Measurements from ENCODE around the gene FBRS.

The FBRS gene

DNA sequence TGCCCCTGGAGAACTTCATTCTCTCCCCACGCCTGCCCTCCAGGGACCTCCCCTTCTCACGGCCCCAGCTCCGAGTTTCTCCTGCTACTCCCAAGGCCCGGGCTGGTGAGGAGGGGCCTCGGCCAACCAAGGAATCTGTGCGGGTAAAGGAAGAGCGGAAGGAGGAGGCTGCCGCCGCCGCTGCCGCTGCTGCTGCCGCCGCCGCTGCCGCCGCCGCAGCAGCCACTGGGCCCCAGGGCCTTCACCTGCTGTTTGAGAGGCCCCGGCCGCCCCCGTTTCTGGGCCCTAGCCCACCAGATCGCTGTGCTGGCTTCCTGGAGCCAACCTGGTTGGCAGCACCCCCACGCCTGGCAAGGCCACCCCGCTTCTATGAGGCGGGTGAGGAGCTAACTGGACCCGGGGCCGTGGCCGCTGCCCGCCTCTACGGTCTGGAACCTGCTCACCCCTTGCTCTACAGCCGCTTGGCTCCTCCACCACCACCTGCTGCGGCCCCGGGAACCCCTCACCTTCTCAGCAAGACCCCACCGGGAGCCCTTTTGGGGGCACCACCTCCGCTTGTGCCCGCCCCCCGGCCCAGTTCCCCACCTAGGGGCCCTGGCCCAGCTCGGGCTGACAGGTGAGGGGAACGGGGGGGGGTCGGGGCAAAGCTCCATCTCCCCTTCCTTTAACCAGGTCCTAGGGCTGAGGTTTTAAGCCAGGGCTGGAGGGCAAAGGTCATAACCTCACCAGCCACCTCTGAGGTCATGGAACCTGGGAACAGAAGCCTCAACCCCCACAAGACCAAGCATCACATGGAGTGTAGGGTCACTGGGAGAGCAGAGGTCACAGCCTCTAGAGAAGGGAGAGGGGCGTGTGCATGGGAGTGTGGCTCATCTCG lies 11.0 kb downstream of the FBRS start:
- DNase-seq (ENCODE audit: extremely low read depth, low read depth) = no peak
- no peak overlapping the region for H3K4me3 ChIP-seq (replicated peaks; ENCODE audit: low read depth, low read length)
- TF ChIP-seq, protein P1, sequence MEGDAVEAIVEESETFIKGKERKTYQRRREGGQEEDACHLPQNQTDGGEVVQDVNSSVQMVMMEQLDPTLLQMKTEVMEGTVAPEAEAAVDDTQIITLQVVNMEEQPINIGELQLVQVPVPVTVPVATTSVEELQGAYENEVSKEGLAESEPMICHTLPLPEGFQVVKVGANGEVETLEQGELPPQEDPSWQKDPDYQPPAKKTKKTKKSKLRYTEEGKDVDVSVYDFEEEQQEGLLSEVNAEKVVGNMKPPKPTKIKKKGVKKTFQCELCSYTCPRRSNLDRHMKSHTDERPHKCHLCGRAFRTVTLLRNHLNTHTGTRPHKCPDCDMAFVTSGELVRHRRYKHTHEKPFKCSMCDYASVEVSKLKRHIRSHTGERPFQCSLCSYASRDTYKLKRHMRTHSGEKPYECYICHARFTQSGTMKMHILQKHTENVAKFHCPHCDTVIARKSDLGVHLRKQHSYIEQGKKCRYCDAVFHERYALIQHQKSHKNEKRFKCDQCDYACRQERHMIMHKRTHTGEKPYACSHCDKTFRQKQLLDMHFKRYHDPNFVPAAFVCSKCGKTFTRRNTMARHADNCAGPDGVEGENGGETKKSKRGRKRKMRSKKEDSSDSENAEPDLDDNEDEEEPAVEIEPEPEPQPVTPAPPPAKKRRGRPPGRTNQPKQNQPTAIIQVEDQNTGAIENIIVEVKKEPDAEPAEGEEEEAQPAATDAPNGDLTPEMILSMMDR (IDR thresholded peaks at IDR 0.05; ENCODE audit: low read depth, low read length, missing control alignments) = no peak

DNA sequence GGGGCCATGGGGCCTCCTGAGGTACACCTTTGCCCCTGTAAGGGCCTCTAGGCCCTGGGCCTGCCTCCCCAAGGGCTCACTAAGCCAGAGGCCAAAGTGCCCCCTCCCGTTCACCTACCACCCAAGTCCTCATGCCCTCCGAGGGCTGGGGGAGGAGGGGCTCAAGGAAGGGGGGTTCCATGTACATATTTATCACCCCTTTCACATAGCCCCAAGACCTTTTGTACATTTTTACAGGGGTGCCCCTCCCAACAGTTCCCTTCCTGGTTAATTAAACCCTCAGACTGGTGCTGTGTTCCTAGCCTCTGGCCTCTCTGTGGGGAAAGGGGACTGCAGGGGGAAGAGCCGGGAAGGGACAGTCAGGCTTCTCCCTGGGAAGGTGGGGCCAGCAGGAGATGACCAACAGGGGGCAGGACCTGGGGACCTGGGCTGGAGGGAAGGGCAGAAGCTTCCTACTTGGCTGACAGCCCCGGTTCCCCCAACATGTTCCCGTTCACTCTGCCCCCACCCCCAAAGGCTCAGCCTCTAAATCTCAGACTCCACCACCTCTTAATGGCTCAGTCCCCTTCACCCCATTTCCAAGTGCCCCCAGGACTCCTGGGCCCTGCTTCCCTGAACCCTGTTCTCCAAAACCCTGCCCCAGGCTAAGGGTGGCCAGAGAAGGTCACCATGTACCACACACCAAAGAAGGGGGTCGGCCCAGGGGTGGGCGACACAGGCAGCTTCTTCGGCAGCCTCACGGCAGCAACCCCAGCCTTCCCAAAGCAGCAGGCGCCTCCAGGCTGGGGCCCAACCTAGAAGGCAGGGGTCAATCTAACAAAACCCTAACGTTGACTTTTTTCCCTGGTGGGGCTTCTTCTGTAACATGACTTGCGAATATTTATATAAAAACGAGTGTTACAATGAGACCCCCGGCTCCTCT lies 11.9 kb downstream of the FBRS start:
- TF ChIP-seq, protein P1 (IDR thresholded peaks at IDR 0.05; ENCODE audit: low read depth, low read length, missing control alignments) = no peak
- H3K4me3 ChIP-seq (replicated peaks; ENCODE audit: low read depth, low read length) = no peak overlapping the region
- DNase-seq (ENCODE audit: extremely low read depth, low read depth) = no peak

DNA sequence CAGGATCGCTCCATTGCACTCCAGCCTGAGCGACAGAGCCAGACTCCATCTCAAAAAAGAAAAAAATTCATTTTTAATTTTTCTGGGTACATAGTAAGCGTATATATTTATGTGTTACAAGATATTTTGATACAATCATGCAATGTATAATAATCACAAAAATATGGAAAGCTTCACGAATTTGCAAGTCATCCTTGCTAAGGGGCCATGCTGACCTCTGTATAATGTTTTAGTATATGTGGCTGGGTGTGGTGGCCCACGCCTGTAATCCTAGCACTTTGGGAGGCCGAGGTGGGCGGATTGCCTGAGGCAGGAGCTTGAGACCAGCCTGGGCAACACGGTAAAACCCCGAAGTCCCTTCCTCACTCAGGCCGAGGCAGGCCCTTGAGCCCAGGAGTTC lies 16.9 kb downstream of the FBRS start:
- no peak for DNase-seq (ENCODE audit: extremely low read depth, low read depth)
- TF ChIP-seq, protein P1 (IDR thresholded peaks at IDR 0.05; ENCODE audit: low read depth, low read length, missing control alignments) = no peak
- no peak overlapping the region for H3K4me3 ChIP-seq (replicated peaks; ENCODE audit: low read depth, low read length)

DNA sequence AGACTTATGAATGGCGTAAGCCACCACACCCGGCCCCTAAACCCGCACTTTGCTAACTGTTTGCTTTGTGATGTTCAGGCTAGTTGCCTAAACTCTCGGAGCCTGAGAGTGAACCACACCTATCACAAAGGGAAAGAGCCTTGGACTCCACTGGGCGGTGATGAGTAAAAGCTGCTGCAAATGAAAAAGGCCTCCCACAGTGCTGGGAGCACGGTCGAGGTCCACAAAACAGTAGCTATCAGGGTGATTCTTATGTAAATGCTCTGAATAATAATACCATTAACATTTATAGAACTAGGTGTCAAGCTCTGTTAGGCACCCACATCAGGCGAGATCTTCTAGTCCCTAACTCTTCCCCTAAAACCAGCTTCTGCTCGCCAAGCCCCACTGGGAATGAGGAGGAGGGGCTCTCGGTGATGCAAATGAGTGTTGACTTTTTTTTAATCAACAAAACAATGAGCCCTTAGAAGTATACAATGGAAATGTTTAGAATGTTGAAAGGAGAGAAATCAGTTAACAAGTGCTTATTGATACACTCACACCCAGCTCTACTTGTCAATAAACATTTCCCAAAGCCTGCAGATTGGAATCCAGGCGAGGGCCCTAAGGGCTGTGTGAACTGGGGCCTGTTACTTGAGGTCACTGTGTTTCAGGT lies 19.8 kb downstream of the FBRS start:
- no peak for DNase-seq (ENCODE audit: extremely low read depth, low read depth)

DNA sequence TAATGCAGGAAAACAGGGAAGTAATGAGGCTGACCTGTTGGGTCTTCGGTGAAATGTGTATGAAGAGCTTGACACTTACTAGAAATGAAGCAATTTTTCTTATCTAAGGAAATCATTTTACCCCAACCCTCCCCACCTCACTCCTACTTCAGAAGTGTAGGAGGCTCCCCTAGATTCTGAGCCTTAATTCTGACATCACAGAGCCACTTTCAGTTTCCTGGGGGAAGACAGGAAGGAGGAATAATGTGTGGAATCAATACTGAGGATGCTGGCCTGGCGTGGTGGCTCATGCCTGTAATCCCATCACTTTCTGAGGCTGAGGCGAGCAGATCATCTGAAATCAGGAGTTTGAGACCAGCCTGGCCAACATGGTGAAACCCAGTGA lies 20.3 kb downstream of the FBRS start:
- no peak for DNase-seq (ENCODE audit: extremely low read depth, low read depth)
- no peak overlapping the region for H3K4me3 ChIP-seq (replicated peaks; ENCODE audit: low read depth, low read length)
- TF ChIP-seq, protein P1 (IDR thresholded peaks at IDR 0.05; ENCODE audit: low read depth, low read length, missing control alignments) = no peak

More for the DNA sequence above, 19.8 kb downstream of the FBRS start:
- TF ChIP-seq, protein P1 (IDR thresholded peaks at IDR 0.05; ENCODE audit: low read depth, low read length, missing control alignments) = no peak
- H3K4me3 ChIP-seq (replicated peaks; ENCODE audit: low read depth, low read length) = no peak overlapping the region

DNA sequence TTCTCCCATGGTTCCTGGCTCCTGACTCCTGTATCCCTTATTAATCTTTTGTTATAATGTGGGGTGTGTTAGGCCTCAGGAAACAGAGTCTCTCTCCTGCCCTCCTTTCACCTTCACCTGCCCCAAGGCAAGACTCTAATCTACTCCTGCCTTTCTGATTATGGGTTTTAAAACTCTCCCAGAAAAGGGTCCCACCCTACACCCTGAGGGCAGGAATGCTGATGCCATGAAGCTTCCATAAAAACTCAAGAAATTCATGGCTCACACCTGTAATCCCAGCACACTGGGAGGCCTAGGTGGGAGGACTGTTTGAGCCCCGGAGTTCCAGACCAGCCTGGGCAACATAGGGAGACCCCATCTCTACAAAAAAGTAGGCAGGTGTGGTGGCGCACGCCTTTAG lies 22.1 kb downstream of the FBRS start:
- TF ChIP-seq, protein P1 (IDR thresholded peaks at IDR 0.05; ENCODE audit: low read depth, low read length, missing control alignments) = no peak

More for the DNA sequence above, 22.1 kb downstream of the FBRS start:
- H3K4me3 ChIP-seq (replicated peaks; ENCODE audit: low read depth, low read length) = no peak overlapping the region
- DNase-seq (ENCODE audit: extremely low read depth, low read depth) = no peak
